H1 (cell line): Measurements from ENCODE around the gene OSR1.
"Not testable (repeated sequence)": the region's sequence is repeated elsewhere in the genome, so short reads cannot be mapped to it uniquely, and the experiment has no call there.

Experiments
- CBX5 ChIP-seq: fragments of 300-800, 300-1000 bp; sonication (generic); IDR thresholded peaks from 2 replicates; pipeline ENCODE4 v1.7.1; 2016; ENCODE audit warnings: antibody characterized with exemption, low read length, low read depth
- EP300 ChIP-seq, 2 experiments: IDR thresholded peaks; 1 replicate in 1 of 2; 2 replicates in 1 of 2; pipeline ENCODE4 v1.6.1; 2011 to 2012; ENCODE audit warnings: low read depth in 2 of 2, low read length in 2 of 2, mild to moderate bottlenecking in 2 of 2, borderline replicate concordance in 1 of 2, inconsistent platforms in 1 of 2, moderate library complexity in 1 of 2
- HDAC2 ChIP-seq, 2 experiments: fragments of 300-600 bp in 1 of 2; sonication (generic) in 1 of 2; IDR thresholded peaks; 2 replicates each; pipeline ENCODE4 v1.6.1; 2011 to 2012; ENCODE audit warnings: low read depth in 2 of 2, low read length in 2 of 2, mild to moderate bottlenecking in 2 of 2, moderate library complexity in 2 of 2, borderline replicate concordance in 1 of 2, inconsistent platforms in 1 of 2
- JUND ChIP-seq: IDR thresholded peaks from 2 replicates; pipeline ENCODE4 v1.6.1; 2011; ENCODE audit warnings: mild to moderate bottlenecking, improper control_type of control experiment, low read length
- POLR2A ChIP-seq, 2 experiments: IDR thresholded peaks; 1 replicate in 1 of 2; 2 replicates in 1 of 2; pipeline ENCODE4 v1.6.1; 2011; ENCODE audit warnings: low read depth in 2 of 2, low read length in 2 of 2, mild to moderate bottlenecking in 2 of 2; ENCODE audit errors: control extremely low read depth in 1 of 2
- RBBP5 ChIP-seq: IDR thresholded peaks from 2 replicates; pipeline ENCODE4 v1.7.1; 2012; ENCODE audit warnings: low read depth, mild to moderate bottlenecking, inconsistent platforms, low read length, moderate library complexity, borderline replicate concordance
- TCF12 ChIP-seq: IDR thresholded peaks from 2 replicates; pipeline ENCODE4 v1.6.1; 2011; ENCODE audit warnings: low read depth, mild to moderate bottlenecking, low read length
- TF ChIP-seq, protein P1 (sequence below), 3 experiments: IDR thresholded peaks; 1 replicate in 2 of 3; 2 replicates in 1 of 3; pipeline versions ENCODE4 v1.5.1 to v1.6.1; 2011; ENCODE audit warnings: low read length in 3 of 3, mild to moderate bottlenecking in 3 of 3, inconsistent platforms in 2 of 3, low read depth in 1 of 3, moderate library complexity in 1 of 3; ENCODE audit not compliant: insufficient read depth in 1 of 3; ENCODE audit errors: control extremely low read depth in 1 of 3

DNA sequence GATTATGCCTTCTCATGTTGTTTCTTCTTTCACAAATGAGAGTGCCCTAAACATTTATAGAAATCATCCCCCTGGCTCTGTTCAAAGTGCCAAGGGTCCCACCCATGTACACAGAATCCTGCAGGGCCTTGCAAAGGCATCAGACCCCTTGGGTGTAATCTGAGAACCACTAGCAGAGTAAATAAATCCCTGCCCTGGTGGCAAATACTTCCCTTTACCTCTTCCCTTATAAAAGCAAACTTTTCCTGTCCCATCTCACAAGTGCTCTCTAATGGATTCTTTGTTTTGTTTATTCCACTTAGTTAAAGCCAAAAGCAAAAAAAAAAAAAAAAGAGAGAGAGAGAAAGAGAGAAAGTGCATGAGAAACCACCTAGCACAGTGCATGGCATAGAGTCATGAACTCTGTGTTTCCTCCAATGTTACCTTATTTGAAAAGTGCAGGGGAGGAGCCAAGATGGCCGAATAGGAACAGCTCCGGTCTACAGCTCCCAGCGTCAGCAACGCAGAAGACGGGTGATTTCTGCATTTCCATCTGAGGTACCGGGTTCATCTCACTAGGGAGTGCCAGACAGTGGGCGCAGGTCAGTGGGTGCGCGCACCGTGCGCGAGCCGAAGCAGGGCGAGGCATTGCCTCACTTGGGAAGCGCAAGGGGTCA is 52.9 kb downstream of the OSR1 start:
- not testable (repeated sequence) for TF ChIP-seq TCF12; JUND; POLR2A (IDR thresholded peaks at IDR 0.05; ENCODE audit: control extremely low read depth in 1 of 2, low read depth in 2 of 2, low read length in 2 of 2); HDAC2 (IDR thresholded peaks at IDR 0.05; ENCODE audit: borderline replicate concordance in 1 of 2, low read depth in 2 of 2, low read length in 2 of 2); EP300 (IDR thresholded peaks at IDR 0.05; ENCODE audit: borderline replicate concordance in 1 of 2, low read depth in 2 of 2, low read length in 2 of 2); RBBP5; CBX5
- TF ChIP-seq, protein P1, sequence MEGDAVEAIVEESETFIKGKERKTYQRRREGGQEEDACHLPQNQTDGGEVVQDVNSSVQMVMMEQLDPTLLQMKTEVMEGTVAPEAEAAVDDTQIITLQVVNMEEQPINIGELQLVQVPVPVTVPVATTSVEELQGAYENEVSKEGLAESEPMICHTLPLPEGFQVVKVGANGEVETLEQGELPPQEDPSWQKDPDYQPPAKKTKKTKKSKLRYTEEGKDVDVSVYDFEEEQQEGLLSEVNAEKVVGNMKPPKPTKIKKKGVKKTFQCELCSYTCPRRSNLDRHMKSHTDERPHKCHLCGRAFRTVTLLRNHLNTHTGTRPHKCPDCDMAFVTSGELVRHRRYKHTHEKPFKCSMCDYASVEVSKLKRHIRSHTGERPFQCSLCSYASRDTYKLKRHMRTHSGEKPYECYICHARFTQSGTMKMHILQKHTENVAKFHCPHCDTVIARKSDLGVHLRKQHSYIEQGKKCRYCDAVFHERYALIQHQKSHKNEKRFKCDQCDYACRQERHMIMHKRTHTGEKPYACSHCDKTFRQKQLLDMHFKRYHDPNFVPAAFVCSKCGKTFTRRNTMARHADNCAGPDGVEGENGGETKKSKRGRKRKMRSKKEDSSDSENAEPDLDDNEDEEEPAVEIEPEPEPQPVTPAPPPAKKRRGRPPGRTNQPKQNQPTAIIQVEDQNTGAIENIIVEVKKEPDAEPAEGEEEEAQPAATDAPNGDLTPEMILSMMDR (IDR thresholded peaks at IDR 0.05; ENCODE audit: control extremely low read depth in 1 of 3, insufficient read depth in 1 of 3, low read depth in 1 of 3, low read length in 3 of 3) = not testable (repeated sequence)
